GM23338 (cell line): ENCODE measurements around the gene TMEM114. TPM values are rescaled to one million over a fixed set of nuclear protein-coding genes. Genes with fewer than 3 reads are reported as not detected.

Source experiments
- ATAC-seq: fragments of 200-7000 bp; cut with Tn5 transposase; 3 replicates; pipeline ENCODE4 v1.9.1; 2020
- DNase-seq: peaks from one replicate; pipeline ENCODE4 v3.0.0-alpha.2; 2015; ENCODE audit warnings: low spot score
- H2AFZ ChIP-seq: fragments of 200-600 bp; sonication (generic); 2 replicates; pipeline ENCODE4 v1.8.0; 2016; ENCODE audit warnings: antibody characterized with exemption, mild to moderate bottlenecking, moderate library complexity
- H3F3A ChIP-seq: fragments of 200-600 bp; sonication (generic); replicated peaks from 2 replicates; pipeline ENCODE4 v1.8.0; 2017; ENCODE audit warnings: antibody characterized with exemption, mixed run types, low read depth
- H3K27ac ChIP-seq: fragments of 200-600 bp; sonication (generic); 2 replicates; pipeline ENCODE4 v1.6.1; 2016; ENCODE audit warnings: low read depth
- H3K27me3 ChIP-seq: fragments of 200-600 bp; sonication (generic); 2 replicates; pipeline ENCODE4 v1.8.0; 2016; ENCODE audit warnings: mild to moderate bottlenecking, mixed run types, moderate library complexity; ENCODE audit not compliant: insufficient read depth
- H3K36me3 ChIP-seq: fragments of 200-600 bp; sonication (generic); 2 replicates; pipeline ENCODE4 v1.8.0; 2016; ENCODE audit warnings: mild to moderate bottlenecking; ENCODE audit not compliant: insufficient read depth
- H3K4me1 ChIP-seq: fragments of 200-600 bp; sonication (generic); 2 replicates; pipeline ENCODE4 v1.8.0; 2016; ENCODE audit warnings: mild to moderate bottlenecking, moderate library complexity; ENCODE audit not compliant: insufficient read depth
- H3K4me2 ChIP-seq: fragments of 200-600 bp; sonication (generic); 2 replicates; pipeline ENCODE4 v1.7.1; 2017; ENCODE audit warnings: mixed run types
- H3K4me3 ChIP-seq: fragments of 200-600 bp; sonication (generic); 2 replicates; pipeline ENCODE4 v1.6.1; 2016; ENCODE audit warnings: mixed run types
- H3K79me2 ChIP-seq: fragments of 200-600 bp; sonication (generic); replicated peaks from 2 replicates; pipeline ENCODE4 v1.8.0; 2017; ENCODE audit warnings: mild to moderate bottlenecking; ENCODE audit not compliant: insufficient read depth
- H3K9me2 ChIP-seq: fragments of 200-600 bp; sonication (generic); 2 replicates; pipeline ENCODE4 v1.8.0; 2017; ENCODE audit not compliant: insufficient read depth
- H4K20me1 ChIP-seq: fragments of 200-600 bp; sonication (generic); replicated peaks from 2 replicates; pipeline ENCODE4 v1.8.0; 2017; ENCODE audit warnings: mild to moderate bottlenecking; ENCODE audit not compliant: insufficient read depth
- H3K27ac Mint-ChIP-seq: 2 replicates; pipeline ENCODE4 v1.8.0; 2020; ENCODE audit warnings: inconsistent platforms, mild to moderate bottlenecking, moderate library complexity, mixed read lengths
- H3K27me3 Mint-ChIP-seq: 3 replicates; pipeline ENCODE4 v1.8.0; 2022; ENCODE audit warnings: low read depth, mild to moderate bottlenecking, moderate library complexity, mixed read lengths, inconsistent platforms; ENCODE audit not compliant: insufficient read depth, poor library complexity
- H3K36me3 Mint-ChIP-seq: 3 replicates; pipeline ENCODE4 v1.8.0; 2021; ENCODE audit warnings: low read depth, mild to moderate bottlenecking, inconsistent platforms, moderate library complexity, mixed read lengths
- H3K4me1 Mint-ChIP-seq: 3 replicates; pipeline ENCODE4 v1.8.0; 2020; ENCODE audit warnings: mild to moderate bottlenecking, inconsistent platforms, mixed read lengths
- H3K4me3 Mint-ChIP-seq: 3 replicates; pipeline ENCODE4 v1.8.0; 2021; ENCODE audit warnings: moderate library complexity, mild to moderate bottlenecking, inconsistent platforms, mixed read lengths
- H3K9me3 Mint-ChIP-seq: 3 replicates; pipeline ENCODE4 v1.8.0; 2020; ENCODE audit warnings: moderate library complexity, mild to moderate bottlenecking, inconsistent platforms, mixed read lengths
- EZH2 ChIP-seq: fragments of 200-600 bp; sonication (generic); IDR thresholded peaks from one replicate; pipeline ENCODE4 v1.8.0; 2017; ENCODE audit warnings: antibody characterized with exemption, mild to moderate bottlenecking, low read depth; ENCODE audit not compliant: unreplicated experiment
- EZH2phosphoT487 ChIP-seq: fragments of 200-600 bp; sonication (generic); IDR thresholded peaks from one replicate; pipeline ENCODE4 v1.8.1; 2018; ENCODE audit warnings: antibody characterized with exemption; ENCODE audit not compliant: unreplicated experiment
- POLR2AphosphoS5 ChIP-seq: IDR thresholded peaks from 2 replicates; pipeline ENCODE4 v1.6.1; 2016; ENCODE audit warnings: antibody characterized with exemption, low read depth
- STAT1 ChIP-seq: IDR thresholded peaks from one replicate; pipeline ENCODE4 v1.6.1; 2016; ENCODE audit warnings: antibody characterized with exemption; ENCODE audit not compliant: unreplicated experiment
- ZNF114 ChIP-seq: fragments of 250-450 bp; sonication (Bioruptor Pico); IDR thresholded peaks from 2 replicates; pipeline ENCODE4 v1.5.0; 2020; ENCODE audit warnings: mild to moderate bottlenecking, moderate library complexity
- ZNF331 ChIP-seq: fragments of 250-450 bp; sonication (Bioruptor Pico); IDR thresholded peaks from 2 replicates; pipeline ENCODE4 v1.5.0; 2020; ENCODE audit warnings: low read depth, mild to moderate bottlenecking, moderate library complexity
- polyA plus RNA-seq: library from polyadenylated mRNA; unstranded; fragments of >200 nt; fragmentation: Nextera tagmentation; extraction: Ambion mirVana; gene quantifications from 2 replicates; pipeline ENCODE4 v1.2.1, GENCODE V29; 2016
- total RNA-seq: library from RNA; depleted of rRNA; stranded (reverse); fragments of >200 nt; shearing (Covaris generic); gene quantifications from 2 replicates; pipeline ENCODE4 v1.2.3, GENCODE V29; 2014
- TF ChIP-seq, protein P1 (sequence below), 2 experiments: fragments of 200-600 bp in 1 of 2; sonication (generic) in 1 of 2; conservative IDR thresholded peaks; 2 replicates each; pipeline versions ENCODE4 v1.5.1 to v1.6.1; 2016 to 2017; ENCODE audit warnings: antibody characterized with exemption in 2 of 2, low read depth in 2 of 2, mild to moderate bottlenecking in 2 of 2, moderate library complexity in 1 of 2
- TF ChIP-seq, protein P2 (sequence below): IDR thresholded peaks from one replicate; pipeline ENCODE4 v1.6.1; 2018; ENCODE audit warnings: antibody characterized with exemption; ENCODE audit not compliant: unreplicated experiment
- TF ChIP-seq, protein P3 (sequence below): fragments of 250-450 bp; sonication (Bioruptor Pico); IDR thresholded peaks from 2 replicates; pipeline ENCODE4 v1.5.0; 2020; ENCODE audit warnings: mild to moderate bottlenecking, moderate library complexity
- TF ChIP-seq, protein P4 (sequence below): IDR thresholded peaks from 2 replicates; pipeline ENCODE4 v1.6.1; 2016; ENCODE audit warnings: antibody characterized with exemption

TMEM114 gene
- total and polyA plus RNA-seq, 2 experiments from 2014 or later, result 0.47 to 0.52 TPM

DNA sequence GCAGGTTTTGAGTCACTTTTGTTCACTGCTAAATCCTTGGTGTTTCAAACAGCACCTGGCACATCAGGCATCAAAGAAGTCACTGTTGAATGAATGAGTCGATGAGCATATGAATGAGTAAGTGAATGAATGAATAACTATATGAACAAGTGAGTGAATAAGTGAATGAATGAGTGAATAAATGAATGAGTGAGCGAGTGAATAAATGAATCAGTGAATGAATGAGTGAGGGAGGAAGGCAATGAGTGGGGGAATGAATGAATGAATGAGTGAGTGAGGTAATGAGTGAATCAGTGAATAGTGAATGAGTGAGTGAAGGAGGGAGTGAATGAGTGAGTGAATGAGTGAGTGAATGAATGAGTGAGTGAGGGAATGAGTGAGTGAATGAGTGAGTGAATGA is 28.8 kb downstream of the TMEM114 start:
- no peaks in the 10 kb centered on the region for H3K4me1 Mint-ChIP-seq
- no peak overlapping the region for H2AFZ ChIP-seq
- H3K9me2 ChIP-seq, result no peaks in the 10 kb centered on the region
- H3K9me3 Mint-ChIP-seq, result peaks cover 3% of the 10 kb centered on the region; the same call in 2 of the 3 replicates
- H3K27ac ChIP-seq, result no peak overlapping the region
- H3K4me2 ChIP-seq, result no peak overlapping the region
- DNase-seq (no peak), ATAC-seq (no peak)
- no peaks in the 10 kb centered on the region for H3K36me3 ChIP-seq
- H3K27me3 Mint-ChIP-seq, result no peaks in the 10 kb centered on the region
- H3K27me3 ChIP-seq, result no peaks in the 10 kb centered on the region
- H3K4me1 ChIP-seq, result no peaks in the 10 kb centered on the region; the same call in 1 of the 2 replicates
- TF ChIP-seq, protein P1, sequence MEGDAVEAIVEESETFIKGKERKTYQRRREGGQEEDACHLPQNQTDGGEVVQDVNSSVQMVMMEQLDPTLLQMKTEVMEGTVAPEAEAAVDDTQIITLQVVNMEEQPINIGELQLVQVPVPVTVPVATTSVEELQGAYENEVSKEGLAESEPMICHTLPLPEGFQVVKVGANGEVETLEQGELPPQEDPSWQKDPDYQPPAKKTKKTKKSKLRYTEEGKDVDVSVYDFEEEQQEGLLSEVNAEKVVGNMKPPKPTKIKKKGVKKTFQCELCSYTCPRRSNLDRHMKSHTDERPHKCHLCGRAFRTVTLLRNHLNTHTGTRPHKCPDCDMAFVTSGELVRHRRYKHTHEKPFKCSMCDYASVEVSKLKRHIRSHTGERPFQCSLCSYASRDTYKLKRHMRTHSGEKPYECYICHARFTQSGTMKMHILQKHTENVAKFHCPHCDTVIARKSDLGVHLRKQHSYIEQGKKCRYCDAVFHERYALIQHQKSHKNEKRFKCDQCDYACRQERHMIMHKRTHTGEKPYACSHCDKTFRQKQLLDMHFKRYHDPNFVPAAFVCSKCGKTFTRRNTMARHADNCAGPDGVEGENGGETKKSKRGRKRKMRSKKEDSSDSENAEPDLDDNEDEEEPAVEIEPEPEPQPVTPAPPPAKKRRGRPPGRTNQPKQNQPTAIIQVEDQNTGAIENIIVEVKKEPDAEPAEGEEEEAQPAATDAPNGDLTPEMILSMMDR (conservative IDR thresholded peaks at IDR 0.05; ENCODE audit: low read depth in 2 of 2), result no peak
- no peak for TF ChIP-seq EZH2
- TF ChIP-seq, protein P2, sequence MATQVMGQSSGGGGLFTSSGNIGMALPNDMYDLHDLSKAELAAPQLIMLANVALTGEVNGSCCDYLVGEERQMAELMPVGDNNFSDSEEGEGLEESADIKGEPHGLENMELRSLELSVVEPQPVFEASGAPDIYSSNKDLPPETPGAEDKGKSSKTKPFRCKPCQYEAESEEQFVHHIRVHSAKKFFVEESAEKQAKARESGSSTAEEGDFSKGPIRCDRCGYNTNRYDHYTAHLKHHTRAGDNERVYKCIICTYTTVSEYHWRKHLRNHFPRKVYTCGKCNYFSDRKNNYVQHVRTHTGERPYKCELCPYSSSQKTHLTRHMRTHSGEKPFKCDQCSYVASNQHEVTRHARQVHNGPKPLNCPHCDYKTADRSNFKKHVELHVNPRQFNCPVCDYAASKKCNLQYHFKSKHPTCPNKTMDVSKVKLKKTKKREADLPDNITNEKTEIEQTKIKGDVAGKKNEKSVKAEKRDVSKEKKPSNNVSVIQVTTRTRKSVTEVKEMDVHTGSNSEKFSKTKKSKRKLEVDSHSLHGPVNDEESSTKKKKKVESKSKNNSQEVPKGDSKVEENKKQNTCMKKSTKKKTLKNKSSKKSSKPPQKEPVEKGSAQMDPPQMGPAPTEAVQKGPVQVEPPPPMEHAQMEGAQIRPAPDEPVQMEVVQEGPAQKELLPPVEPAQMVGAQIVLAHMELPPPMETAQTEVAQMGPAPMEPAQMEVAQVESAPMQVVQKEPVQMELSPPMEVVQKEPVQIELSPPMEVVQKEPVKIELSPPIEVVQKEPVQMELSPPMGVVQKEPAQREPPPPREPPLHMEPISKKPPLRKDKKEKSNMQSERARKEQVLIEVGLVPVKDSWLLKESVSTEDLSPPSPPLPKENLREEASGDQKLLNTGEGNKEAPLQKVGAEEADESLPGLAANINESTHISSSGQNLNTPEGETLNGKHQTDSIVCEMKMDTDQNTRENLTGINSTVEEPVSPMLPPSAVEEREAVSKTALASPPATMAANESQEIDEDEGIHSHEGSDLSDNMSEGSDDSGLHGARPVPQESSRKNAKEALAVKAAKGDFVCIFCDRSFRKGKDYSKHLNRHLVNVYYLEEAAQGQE, result no peak
- no peak for TF ChIP-seq ZNF114 (CRISPR knock-in tag)
- no peak for TF ChIP-seq POLR2AphosphoS5
- TF ChIP-seq STAT1, result no peak
- no peak for TF ChIP-seq EZH2phosphoT487
- no peak for TF ChIP-seq ZNF331 (CRISPR knock-in tag)
- TF ChIP-seq, protein P3, sequence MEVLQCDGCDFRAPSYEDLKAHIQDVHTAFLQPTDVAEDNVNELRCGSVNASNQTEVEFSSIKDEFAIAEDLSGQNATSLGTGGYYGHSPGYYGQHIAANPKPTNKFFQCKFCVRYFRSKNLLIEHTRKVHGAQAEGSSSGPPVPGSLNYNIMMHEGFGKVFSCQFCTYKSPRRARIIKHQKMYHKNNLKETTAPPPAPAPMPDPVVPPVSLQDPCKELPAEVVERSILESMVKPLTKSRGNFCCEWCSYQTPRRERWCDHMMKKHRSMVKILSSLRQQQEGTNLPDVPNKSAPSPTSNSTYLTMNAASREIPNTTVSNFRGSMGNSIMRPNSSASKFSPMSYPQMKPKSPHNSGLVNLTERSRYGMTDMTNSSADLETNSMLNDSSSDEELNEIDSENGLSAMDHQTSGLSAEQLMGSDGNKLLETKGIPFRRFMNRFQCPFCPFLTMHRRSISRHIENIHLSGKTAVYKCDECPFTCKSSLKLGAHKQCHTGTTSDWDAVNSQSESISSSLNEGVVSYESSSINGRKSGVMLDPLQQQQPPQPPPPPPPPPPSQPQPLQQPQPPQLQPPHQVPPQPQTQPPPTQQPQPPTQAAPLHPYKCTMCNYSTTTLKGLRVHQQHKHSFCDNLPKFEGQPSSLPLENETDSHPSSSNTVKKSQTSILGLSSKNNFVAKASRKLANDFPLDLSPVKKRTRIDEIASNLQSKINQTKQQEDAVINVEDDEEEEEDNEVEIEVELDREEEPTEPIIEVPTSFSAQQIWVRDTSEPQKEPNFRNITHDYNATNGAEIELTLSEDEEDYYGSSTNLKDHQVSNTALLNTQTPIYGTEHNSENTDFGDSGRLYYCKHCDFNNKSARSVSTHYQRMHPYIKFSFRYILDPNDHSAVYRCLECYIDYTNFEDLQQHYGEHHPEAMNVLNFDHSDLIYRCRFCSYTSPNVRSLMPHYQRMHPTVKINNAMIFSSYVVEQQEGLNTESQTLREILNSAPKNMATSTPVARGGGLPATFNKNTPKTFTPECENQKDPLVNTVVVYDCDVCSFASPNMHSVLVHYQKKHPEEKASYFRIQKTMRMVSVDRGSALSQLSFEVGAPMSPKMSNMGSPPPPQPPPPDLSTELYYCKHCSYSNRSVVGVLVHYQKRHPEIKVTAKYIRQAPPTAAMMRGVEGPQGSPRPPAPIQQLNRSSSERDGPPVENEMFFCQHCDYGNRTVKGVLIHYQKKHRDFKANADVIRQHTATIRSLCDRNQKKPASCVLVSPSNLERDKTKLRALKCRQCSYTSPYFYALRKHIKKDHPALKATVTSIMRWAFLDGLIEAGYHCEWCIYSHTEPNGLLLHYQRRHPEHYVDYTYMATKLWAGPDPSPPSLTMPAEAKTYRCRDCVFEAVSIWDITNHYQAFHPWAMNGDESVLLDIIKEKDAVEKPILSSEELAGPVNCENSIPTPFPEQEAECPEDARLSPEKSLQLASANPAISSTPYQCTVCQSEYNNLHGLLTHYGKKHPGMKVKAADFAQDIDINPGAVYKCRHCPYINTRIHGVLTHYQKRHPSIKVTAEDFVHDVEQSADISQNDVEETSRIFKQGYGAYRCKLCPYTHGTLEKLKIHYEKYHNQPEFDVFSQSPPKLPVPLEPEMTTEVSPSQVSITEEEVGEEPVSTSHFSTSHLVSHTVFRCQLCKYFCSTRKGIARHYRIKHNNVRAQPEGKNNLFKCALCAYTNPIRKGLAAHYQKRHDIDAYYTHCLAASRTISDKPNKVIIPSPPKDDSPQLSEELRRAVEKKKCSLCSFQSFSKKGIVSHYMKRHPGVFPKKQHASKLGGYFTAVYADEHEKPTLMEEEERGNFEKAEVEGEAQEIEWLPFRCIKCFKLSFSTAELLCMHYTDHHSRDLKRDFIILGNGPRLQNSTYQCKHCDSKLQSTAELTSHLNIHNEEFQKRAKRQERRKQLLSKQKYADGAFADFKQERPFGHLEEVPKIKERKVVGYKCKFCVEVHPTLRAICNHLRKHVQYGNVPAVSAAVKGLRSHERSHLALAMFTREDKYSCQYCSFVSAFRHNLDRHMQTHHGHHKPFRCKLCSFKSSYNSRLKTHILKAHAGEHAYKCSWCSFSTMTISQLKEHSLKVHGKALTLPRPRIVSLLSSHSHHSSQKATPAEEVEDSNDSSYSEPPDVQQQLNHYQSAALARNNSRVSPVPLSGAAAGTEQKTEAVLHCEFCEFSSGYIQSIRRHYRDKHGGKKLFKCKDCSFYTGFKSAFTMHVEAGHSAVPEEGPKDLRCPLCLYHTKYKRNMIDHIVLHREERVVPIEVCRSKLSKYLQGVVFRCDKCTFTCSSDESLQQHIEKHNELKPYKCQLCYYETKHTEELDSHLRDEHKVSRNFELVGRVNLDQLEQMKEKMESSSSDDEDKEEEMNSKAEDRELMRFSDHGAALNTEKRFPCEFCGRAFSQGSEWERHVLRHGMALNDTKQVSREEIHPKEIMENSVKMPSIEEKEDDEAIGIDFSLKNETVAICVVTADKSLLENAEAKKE (CRISPR knock-in tag), result no peak
- TF ChIP-seq, protein P4, sequence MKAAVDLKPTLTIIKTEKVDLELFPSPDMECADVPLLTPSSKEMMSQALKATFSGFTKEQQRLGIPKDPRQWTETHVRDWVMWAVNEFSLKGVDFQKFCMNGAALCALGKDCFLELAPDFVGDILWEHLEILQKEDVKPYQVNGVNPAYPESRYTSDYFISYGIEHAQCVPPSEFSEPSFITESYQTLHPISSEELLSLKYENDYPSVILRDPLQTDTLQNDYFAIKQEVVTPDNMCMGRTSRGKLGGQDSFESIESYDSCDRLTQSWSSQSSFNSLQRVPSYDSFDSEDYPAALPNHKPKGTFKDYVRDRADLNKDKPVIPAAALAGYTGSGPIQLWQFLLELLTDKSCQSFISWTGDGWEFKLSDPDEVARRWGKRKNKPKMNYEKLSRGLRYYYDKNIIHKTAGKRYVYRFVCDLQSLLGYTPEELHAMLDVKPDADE, result no peak
- no peaks in the 10 kb centered on the region; the same call in 2 of the 3 replicates for H3K36me3 Mint-ChIP-seq
- no peak overlapping the region for H3K27ac Mint-ChIP-seq
- peaks cover 13% of the 10 kb centered on the region for H3F3A ChIP-seq
- no peaks in the 10 kb centered on the region for H4K20me1 ChIP-seq
- no peak overlapping the region for H3K4me3 Mint-ChIP-seq
- no peaks in the 10 kb centered on the region for H3K79me2 ChIP-seq
- H3K4me3 ChIP-seq, result no peak overlapping the region
